Ascending aorta (tissue), 2 donors: ENCODE results near the gene PEX12. TPM values are rescaled to one million over a fixed set of nuclear protein-coding genes. Genes with fewer than 3 reads are reported as not detected.

Experiments
- DNase-seq, 2 donors: peaks; one replicate each; pipeline ENCODE4 v3.0.0-alpha.2; 2019; ENCODE audit warnings: low spot score in 2 of 2
- H3K27ac ChIP-seq, 2 donors: fragments of 200-600 bp; sonication (generic); one replicate each; pipeline ENCODE4 v1.5.1; 2016 to 2017; ENCODE audit warnings: mild to moderate bottlenecking in 1 of 2
- H3K27me3 ChIP-seq: fragments of 200-600 bp; sonication (generic); one replicate; pipeline ENCODE4 v1.5.1; 2017
- H3K36me3 ChIP-seq, 2 donors: fragments of 200-600 bp; sonication (generic); one replicate each; pipeline ENCODE4 v1.5.1; 2016
- H3K4me1 ChIP-seq, 2 donors: fragments of 200-600 bp; sonication (generic); one replicate each; pipeline ENCODE4 v1.5.1; 2016 to 2017; ENCODE audit warnings: mild to moderate bottlenecking in 1 of 2
- H3K4me3 ChIP-seq, 2 donors: fragments of 200-600 bp; sonication (generic); one replicate each; pipeline ENCODE4 v1.5.1; 2016 to 2017; ENCODE audit warnings: mild to moderate bottlenecking in 1 of 2
- H3K9me3 ChIP-seq, 2 donors: fragments of 200-600 bp; sonication (generic); one replicate each; pipeline ENCODE4 v1.5.1; 2016
- intact Hi-C: fragments of 100-400 bp; cut with DNase I; formaldehyde crosslinking; loops from one replicate; pipeline ENCODE4 v1.15.1; 2023
- total RNA-seq: library from RNA; depleted of rRNA; stranded (reverse); fragments of >200 nt; gene quantifications from one replicate; pipeline ENCODE4 v1.1.0, GENCODE V29; 2016
- TF ChIP-seq, protein P1 (sequence below), 3 experiments: fragments of 200-600 bp in 2 of 3; fragments of 450-650 bp in 1 of 3; sonication (generic) in 2 of 3; IDR thresholded peaks; one replicate each; pipeline ENCODE4 v1.5.1; 2016 to 2019; ENCODE audit warnings: antibody characterized with exemption in 3 of 3, mild to moderate bottlenecking in 1 of 3, moderate library complexity in 1 of 3

PEX12 gene
- total RNA-seq, 1 donor from 2014 or later: 5.6 TPM

DNA sequence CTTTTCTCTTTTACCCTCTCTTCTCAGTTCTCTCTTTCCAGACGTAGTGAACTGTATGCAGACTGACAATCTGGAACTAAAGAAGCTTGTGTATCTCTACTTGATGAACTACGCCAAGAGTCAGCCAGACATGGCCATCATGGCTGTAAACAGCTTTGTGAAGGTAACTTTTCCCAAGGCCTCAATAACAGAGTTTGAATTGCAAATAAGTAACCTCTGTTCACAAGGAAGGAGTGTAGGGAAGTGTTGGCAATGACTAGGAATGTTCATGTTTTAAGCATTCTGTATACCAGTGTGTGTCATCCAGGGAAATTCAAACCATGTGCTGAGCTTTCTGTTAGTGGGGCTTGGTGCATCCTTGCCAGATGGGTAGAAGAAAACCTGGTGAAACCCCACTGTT, 27.3 kb upstream of the PEX12 start:
- Histone ChIP-seq H3K27ac (no peak overlapping the region), H3K4me1 (no peaks in the 10 kb centered on the region), H3K4me3 (no peak overlapping the region), H3K36me3 (peaks cover 48 to 82% of the 10 kb centered on the region in 2 donors), H3K27me3 (no peaks in the 10 kb centered on the region), H3K9me3 (no peaks in the 10 kb centered on the region)
- intact Hi-C loops: no loop called here
- DNase-seq: no peak
- TF ChIP-seq, protein P1, sequence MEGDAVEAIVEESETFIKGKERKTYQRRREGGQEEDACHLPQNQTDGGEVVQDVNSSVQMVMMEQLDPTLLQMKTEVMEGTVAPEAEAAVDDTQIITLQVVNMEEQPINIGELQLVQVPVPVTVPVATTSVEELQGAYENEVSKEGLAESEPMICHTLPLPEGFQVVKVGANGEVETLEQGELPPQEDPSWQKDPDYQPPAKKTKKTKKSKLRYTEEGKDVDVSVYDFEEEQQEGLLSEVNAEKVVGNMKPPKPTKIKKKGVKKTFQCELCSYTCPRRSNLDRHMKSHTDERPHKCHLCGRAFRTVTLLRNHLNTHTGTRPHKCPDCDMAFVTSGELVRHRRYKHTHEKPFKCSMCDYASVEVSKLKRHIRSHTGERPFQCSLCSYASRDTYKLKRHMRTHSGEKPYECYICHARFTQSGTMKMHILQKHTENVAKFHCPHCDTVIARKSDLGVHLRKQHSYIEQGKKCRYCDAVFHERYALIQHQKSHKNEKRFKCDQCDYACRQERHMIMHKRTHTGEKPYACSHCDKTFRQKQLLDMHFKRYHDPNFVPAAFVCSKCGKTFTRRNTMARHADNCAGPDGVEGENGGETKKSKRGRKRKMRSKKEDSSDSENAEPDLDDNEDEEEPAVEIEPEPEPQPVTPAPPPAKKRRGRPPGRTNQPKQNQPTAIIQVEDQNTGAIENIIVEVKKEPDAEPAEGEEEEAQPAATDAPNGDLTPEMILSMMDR (IDR thresholded peaks at IDR 0.05): no peak

DNA sequence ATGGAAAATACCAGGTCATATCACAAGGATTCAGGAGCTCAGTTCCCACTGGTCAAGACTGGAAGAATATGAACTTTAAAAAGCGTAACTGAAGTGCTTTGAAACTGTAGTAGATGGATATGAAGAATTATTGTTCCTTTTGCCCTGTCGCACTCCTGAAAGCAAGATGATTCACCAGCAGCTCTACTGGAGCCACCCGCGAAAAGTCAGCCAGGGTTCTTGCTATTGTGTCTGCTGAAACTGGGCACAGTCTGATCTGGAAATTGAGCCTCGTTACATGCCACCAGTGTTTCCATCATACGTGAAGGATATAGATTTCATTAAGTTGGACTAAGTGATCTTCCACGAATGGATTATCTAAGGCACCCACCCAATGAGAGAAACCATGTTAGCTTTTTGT, 25.3 kb upstream of the PEX12 start:
- Histone ChIP-seq H3K27me3 (no peaks in the 10 kb centered on the region), H3K4me3 (no peak overlapping the region), H3K9me3 (no peaks in the 10 kb centered on the region), H3K36me3 (peaks cover 41 to 80% of the 10 kb centered on the region in 2 donors), H3K27ac (no peak overlapping the region), H3K4me1 (no peaks in the 10 kb centered on the region)
- intact Hi-C loops: no loop called here
- DNase-seq: no peak
- TF ChIP-seq, protein P1 (IDR thresholded peaks at IDR 0.05): no peak

DNA sequence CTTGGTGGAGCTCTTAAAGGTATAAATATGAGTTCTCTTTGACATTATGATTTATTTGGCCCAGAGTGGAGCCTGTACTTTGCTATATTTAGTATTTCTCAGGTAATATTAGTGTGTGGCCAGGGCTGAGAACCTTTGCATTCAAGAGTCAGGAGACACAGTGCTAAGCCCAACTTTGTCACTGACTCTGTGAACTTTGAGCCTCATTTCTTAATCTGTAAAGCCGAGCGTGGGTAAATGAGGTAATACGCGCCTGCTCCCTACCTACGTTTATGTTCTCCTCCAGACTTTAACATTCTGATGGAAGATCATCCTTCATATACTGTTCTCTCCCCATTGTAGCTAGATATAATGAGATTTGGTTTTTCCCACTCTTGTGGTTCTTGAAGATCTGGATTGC, 19.2 kb upstream of the PEX12 start:
- Histone ChIP-seq H3K9me3 (no peaks in the 10 kb centered on the region), H3K4me1 (no peaks in the 10 kb centered on the region), H3K4me3 (no peak overlapping the region), H3K36me3 (peaks cover 45 to 76% of the 10 kb centered on the region in 2 donors), H3K27me3 (no peaks in the 10 kb centered on the region), H3K27ac (no peak overlapping the region)
- DNase-seq: no peak
- intact Hi-C loops: no loop called here
- TF ChIP-seq, protein P1 (IDR thresholded peaks at IDR 0.05): no peak

DNA sequence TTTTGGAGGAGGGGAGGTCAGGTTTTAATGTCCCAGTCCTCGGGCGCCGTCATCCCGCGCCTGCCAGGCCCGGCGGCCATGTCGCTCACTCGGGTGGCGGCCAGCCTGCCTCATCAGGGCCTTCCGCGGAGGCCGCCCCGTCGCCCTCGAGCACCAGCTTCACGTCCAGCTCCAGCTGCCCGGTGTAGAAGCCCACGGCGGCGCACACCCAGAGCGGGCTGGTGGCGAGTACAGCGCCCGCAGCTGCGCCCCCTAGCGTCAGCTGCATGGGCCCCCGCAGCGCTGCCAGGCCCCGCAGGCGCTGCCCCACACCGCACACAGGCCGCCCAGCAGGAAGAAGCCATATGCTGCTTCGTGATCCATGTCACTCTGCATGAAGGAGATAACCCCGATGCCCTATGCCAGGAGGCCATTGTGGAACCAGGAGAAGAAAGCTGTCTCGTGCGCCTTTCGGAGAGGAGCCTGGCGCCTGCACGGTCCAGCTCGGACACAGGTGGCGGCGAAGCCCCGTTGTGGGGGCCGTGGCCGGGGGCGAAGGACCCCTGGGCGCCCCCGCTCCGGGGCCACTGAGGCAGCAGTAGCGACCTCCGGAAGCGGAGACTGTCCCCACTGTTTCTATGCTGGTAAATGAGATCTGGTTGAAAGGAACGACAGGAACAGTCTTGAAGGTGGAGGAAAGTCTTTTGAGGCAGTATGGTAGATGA, 18.3 kb upstream of the PEX12 start:
- no peaks in the 10 kb centered on the region for H3K27me3 ChIP-seq
- no peak overlapping the region for H3K4me3 ChIP-seq
- H3K4me1 ChIP-seq: no peaks in the 10 kb centered on the region
- intact Hi-C loops: no loop called here
- DNase-seq: no peak
- TF ChIP-seq, protein P1 (IDR thresholded peaks at IDR 0.05): no peak
- H3K36me3 ChIP-seq: peaks cover 38 to 70% of the 10 kb centered on the region in 2 donors
- H3K9me3 ChIP-seq: no peaks in the 10 kb centered on the region
- H3K27ac ChIP-seq: no peak overlapping the region

DNA sequence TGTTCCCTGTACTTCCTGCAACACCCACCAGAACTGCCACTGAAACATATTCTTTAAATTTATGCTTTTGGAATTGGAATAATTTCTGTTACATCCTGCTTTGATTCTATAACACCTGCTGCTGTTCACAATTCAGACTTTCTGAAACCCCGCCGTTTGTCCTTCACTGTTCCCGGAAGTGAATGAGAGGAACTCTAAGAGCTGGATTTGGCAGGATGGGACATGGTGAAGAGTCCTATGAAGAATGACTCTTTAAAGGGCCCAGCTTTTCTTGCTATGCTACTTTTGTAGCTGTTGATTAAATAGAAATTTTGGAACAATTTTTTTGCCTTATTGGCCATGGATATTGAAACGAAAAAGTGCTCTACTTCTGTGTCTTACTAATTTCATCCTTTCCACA, 17.7 kb upstream of the PEX12 start:
- no peak overlapping the region for H3K4me3 ChIP-seq
- intact Hi-C loops: no loop called here
- no peaks in the 10 kb centered on the region for H3K9me3 ChIP-seq
- H3K36me3 ChIP-seq: peaks cover 34 to 64% of the 10 kb centered on the region in 2 donors
- H3K4me1 ChIP-seq: no peaks in the 10 kb centered on the region
- no peak overlapping the region for H3K27ac ChIP-seq
- DNase-seq: no peak
- TF ChIP-seq, protein P1 (IDR thresholded peaks at IDR 0.05): no peak
- no peaks in the 10 kb centered on the region for H3K27me3 ChIP-seq
